K562 (cell line): ENCODE measurements around the gene SORT1. TPM values are rescaled to one million over a fixed set of nuclear protein-coding genes. Genes with fewer than 3 reads are reported as not detected.

Experiments
- CBX1 ChIP-seq: sonication (generic); IDR thresholded peaks from 2 replicates; pipeline ENCODE4 v1.6.1; 2016; ENCODE audit warnings: antibody characterized with exemption, low read depth, mild to moderate bottlenecking
- CC2D1A ChIP-seq: fragments of 450-650 bp; IDR thresholded peaks from 2 replicates; pipeline ENCODE4 v1.6.1; 2017; ENCODE audit warnings: mild to moderate bottlenecking
- GABPB1 ChIP-seq: sonication (generic); formaldehyde crosslinking; IDR thresholded peaks from 2 replicates; pipeline ENCODE4 v1.8.0; 2022; ENCODE audit warnings: mild to moderate bottlenecking, missing genetic modification reagents
- KDM5B ChIP-seq: fragments of 200-600 bp; sonication (generic); IDR thresholded peaks from 2 replicates; pipeline ENCODE4 v1.6.1; 2012; ENCODE audit warnings: low read depth, mild to moderate bottlenecking, moderate library complexity, low read length, control low read depth, inconsistent platforms; ENCODE audit not compliant: insufficient replicate concordance
- NRF1 ChIP-seq, 2 experiments: fragments of 450-650 bp; IDR thresholded peaks in 1 of 2; conservative IDR thresholded peaks in 1 of 2; 2 replicates each; pipeline ENCODE4 v1.6.1; 2014; ENCODE audit warnings: mild to moderate bottlenecking in 2 of 2
- PURB ChIP-seq: sonication (generic); formaldehyde crosslinking; IDR thresholded peaks from 2 replicates; pipeline ENCODE4 v1.9.0; 2021; ENCODE audit warnings: low read depth, mild to moderate bottlenecking, missing genetic modification reagents
- SIN3B ChIP-seq: fragments of 450-650 bp; IDR thresholded peaks from 2 replicates; pipeline ENCODE4 v1.6.1; 2017; ENCODE audit warnings: low read depth, mild to moderate bottlenecking, moderate library complexity
- SMAD1 ChIP-seq: fragments of 150-350 bp; IDR thresholded peaks from 2 replicates; pipeline ENCODE4 v1.6.1; 2014; ENCODE audit warnings: low read length, low read depth; ENCODE audit not compliant: partially characterized antibody
- TBP ChIP-seq: optimal IDR thresholded peaks from 2 replicates; pipeline ENCODE3; 2011; ENCODE audit warnings: low read depth, low read length, improper control_type of control experiment
- TGIF2 ChIP-seq: sonication (generic); formaldehyde crosslinking; IDR thresholded peaks from 2 replicates; pipeline ENCODE4 v1.8.1; 2022; ENCODE audit warnings: mild to moderate bottlenecking, missing genetic modification reagents, moderate library complexity
- ZNF12 ChIP-seq: sonication (generic); formaldehyde crosslinking; IDR thresholded peaks from 2 replicates; pipeline ENCODE4 v1.4.0; 2020; ENCODE audit warnings: mild to moderate bottlenecking, missing genetic modification reagents
- polyA plus RNA-seq, 8 experiments: library from polyadenylated mRNA; depleted of rRNA in 4 of 8; stranded (reverse) in 5 of 8; unstranded in 3 of 8; fragments of >200 nt; fragmentation: Nextera tagmentation in 2 of 8; fragmentation: Illumina TruSeq in 1 of 8; extraction: Ambion mirVana in 2 of 8; extraction: Trizol in 1 of 8; gene quantifications; 2 replicates each; pipeline versions ENCODE4 v1.2.1 to v1.2.3, GENCODE V29; 2011 to 2014; ENCODE audit warnings: inconsistent platforms in 1 of 8, missing spikeins in 1 of 8
- total RNA-seq, 7 experiments: library from RNA; depleted of rRNA in 6 of 7; stranded (reverse); fragments of >200 nt in 6 of 7; fragmentation: Illumina TruSeq in 2 of 7; extraction: Trizol in 2 of 7; gene quantifications; 2 replicates each; pipeline versions ENCODE4 v1.2.1 to v1.2.3, GENCODE V29; 2011 to 2021; ENCODE audit warnings: low replicate concordance in 1 of 7
- TF ChIP-seq, protein P1 (sequence below): fragments of 250-450 bp; sonication (Bioruptor Pico); IDR thresholded peaks from 2 replicates; pipeline ENCODE4 v1.4.0; 2020
- TF ChIP-seq, protein P2 (sequence below), 2 experiments: fragments of 450-650 bp; formaldehyde crosslinking in 1 of 2; IDR thresholded peaks; 2 replicates each; pipeline versions ENCODE4 v1.4.0 to v1.6.1; 2014 to 2020; ENCODE audit warnings: mild to moderate bottlenecking in 2 of 2, borderline replicate concordance in 1 of 2, low read depth in 1 of 2
- TF ChIP-seq, protein P3 (sequence below): fragments of 450-650 bp; IDR thresholded peaks from 2 replicates; pipeline ENCODE4 v1.6.1; 2016
- TF ChIP-seq, protein P4 (sequence below): sonication (generic); formaldehyde crosslinking; IDR thresholded peaks from 2 replicates; pipeline ENCODE4 v1.8.0; 2022; ENCODE audit warnings: missing genetic modification reagents, mild to moderate bottlenecking, moderate library complexity, borderline replicate concordance

The SORT1 gene
- total and polyA plus RNA-seq, 9 of the 15 experiments (the other 6 are each of a cell fraction or from before 2014, with no cell fraction given): 27.4 to 112 (median 65.0) TPM

DNA sequence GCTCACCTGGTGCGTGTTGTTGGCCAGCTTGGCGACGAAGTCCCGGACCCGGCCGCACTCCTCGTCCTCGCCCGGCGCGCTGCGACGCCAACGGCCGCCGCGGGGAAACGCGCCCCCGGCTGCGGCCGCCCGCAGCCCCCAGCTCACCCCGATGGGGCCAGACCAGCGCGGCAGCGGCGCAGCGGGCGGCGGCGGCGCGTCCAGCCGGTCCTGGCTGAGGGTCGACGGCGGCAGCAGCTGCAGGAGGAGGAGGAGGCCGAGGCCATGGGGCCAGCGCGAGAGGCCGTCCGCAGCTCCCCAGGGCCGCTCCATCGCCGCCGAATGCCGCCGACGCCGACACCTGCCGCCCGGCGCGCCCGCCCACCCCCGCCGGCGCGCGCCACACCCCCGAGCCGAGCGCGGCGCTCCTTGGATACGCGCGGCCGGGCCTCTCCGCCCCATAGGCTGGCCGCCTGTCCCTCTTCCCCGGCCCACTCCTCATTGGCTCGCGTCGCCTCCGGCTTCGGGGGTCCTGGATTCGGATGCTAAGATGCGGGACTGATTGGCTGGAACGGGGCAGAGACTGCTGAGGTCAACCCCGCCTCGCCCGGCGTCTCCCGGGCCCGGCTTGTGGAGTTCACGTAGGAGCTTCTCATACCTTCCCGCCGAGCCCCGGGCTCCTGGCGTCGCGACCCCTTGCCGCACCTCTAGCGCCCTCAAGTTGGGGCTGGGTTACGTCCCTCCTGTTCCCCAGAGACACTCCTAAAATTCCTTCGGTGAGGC, at the start of gene SORT1 (continued):
- TF ChIP-seq, protein P1, sequence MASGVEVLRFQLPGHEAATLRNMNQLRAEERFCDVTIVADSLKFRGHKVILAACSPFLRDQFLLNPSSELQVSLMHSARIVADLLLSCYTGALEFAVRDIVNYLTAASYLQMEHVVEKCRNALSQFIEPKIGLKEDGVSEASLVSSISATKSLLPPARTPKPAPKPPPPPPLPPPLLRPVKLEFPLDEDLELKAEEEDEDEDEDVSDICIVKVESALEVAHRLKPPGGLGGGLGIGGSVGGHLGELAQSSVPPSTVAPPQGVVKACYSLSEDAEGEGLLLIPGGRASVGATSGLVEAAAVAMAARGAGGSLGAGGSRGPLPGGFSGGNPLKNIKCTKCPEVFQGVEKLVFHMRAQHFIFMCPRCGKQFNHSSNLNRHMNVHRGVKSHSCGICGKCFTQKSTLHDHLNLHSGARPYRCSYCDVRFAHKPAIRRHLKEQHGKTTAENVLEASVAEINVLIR (CRISPR knock-in tag): peak; percentile 50
- TF ChIP-seq SMAD1 (no peak), ZNF12 (CRISPR knock-in tag) (no peak), KDM5B (peak; percentile 7), NRF1 (conservative IDR thresholded peaks at IDR 0.05 in 1 of 2, IDR thresholded peaks at IDR 0.05 in 1 of 2) (peak; percentile 59 to 66; a peak in 2 of 4 replicates), SIN3B (peak; percentile 74), GABPB1 (0 out of 2 replicates have a peak, but pooled peaks have one; percentile 23), PURB (no peak), TBP (peak; percentile 53), CC2D1A (peak; percentile 53; the same call in 1 of the 2 replicates), TGIF2 (CRISPR knock-in tag) (no peak), CBX1 (0 out of 2 replicates have a peak, but pooled peaks have one; percentile 38)
- TF ChIP-seq, protein P2, sequence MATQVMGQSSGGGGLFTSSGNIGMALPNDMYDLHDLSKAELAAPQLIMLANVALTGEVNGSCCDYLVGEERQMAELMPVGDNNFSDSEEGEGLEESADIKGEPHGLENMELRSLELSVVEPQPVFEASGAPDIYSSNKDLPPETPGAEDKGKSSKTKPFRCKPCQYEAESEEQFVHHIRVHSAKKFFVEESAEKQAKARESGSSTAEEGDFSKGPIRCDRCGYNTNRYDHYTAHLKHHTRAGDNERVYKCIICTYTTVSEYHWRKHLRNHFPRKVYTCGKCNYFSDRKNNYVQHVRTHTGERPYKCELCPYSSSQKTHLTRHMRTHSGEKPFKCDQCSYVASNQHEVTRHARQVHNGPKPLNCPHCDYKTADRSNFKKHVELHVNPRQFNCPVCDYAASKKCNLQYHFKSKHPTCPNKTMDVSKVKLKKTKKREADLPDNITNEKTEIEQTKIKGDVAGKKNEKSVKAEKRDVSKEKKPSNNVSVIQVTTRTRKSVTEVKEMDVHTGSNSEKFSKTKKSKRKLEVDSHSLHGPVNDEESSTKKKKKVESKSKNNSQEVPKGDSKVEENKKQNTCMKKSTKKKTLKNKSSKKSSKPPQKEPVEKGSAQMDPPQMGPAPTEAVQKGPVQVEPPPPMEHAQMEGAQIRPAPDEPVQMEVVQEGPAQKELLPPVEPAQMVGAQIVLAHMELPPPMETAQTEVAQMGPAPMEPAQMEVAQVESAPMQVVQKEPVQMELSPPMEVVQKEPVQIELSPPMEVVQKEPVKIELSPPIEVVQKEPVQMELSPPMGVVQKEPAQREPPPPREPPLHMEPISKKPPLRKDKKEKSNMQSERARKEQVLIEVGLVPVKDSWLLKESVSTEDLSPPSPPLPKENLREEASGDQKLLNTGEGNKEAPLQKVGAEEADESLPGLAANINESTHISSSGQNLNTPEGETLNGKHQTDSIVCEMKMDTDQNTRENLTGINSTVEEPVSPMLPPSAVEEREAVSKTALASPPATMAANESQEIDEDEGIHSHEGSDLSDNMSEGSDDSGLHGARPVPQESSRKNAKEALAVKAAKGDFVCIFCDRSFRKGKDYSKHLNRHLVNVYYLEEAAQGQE (IDR thresholded peaks at IDR 0.05; ENCODE audit: borderline replicate concordance): peak; percentile 68; the same call in 1 of the 2 replicates
- TF ChIP-seq, protein P2 (CRISPR knock-in tag; IDR thresholded peaks at IDR 0.05; ENCODE audit: low read depth): no peak
- TF ChIP-seq, protein P3, sequence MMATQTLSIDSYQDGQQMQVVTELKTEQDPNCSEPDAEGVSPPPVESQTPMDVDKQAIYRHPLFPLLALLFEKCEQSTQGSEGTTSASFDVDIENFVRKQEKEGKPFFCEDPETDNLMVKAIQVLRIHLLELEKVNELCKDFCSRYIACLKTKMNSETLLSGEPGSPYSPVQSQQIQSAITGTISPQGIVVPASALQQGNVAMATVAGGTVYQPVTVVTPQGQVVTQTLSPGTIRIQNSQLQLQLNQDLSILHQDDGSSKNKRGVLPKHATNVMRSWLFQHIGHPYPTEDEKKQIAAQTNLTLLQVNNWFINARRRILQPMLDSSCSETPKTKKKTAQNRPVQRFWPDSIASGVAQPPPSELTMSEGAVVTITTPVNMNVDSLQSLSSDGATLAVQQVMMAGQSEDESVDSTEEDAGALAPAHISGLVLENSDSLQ: peak; percentile 99
- TF ChIP-seq, protein P4, sequence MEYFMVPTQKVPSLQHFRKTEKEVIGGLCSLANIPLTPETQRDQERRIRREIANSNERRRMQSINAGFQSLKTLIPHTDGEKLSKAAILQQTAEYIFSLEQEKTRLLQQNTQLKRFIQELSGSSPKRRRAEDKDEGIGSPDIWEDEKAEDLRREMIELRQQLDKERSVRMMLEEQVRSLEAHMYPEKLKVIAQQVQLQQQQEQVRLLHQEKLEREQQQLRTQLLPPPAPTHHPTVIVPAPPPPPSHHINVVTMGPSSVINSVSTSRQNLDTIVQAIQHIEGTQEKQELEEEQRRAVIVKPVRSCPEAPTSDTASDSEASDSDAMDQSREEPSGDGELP (CRISPR knock-in tag): peak; percentile 55; the same call in 1 of the 2 replicates
